GM21528 (cell line): ENCODE measurements around the gene FLRT1.

Source experiments
- ATAC-seq: cut with Tn5 transposase; IDR thresholded peaks from one replicate; pipeline ENCODE4 v1.9.1; 2021; ENCODE audit warnings: mild to moderate bottlenecking, moderate library complexity; ENCODE audit not compliant: unreplicated experiment, low FRiP score

Gene FLRT1

DNA sequence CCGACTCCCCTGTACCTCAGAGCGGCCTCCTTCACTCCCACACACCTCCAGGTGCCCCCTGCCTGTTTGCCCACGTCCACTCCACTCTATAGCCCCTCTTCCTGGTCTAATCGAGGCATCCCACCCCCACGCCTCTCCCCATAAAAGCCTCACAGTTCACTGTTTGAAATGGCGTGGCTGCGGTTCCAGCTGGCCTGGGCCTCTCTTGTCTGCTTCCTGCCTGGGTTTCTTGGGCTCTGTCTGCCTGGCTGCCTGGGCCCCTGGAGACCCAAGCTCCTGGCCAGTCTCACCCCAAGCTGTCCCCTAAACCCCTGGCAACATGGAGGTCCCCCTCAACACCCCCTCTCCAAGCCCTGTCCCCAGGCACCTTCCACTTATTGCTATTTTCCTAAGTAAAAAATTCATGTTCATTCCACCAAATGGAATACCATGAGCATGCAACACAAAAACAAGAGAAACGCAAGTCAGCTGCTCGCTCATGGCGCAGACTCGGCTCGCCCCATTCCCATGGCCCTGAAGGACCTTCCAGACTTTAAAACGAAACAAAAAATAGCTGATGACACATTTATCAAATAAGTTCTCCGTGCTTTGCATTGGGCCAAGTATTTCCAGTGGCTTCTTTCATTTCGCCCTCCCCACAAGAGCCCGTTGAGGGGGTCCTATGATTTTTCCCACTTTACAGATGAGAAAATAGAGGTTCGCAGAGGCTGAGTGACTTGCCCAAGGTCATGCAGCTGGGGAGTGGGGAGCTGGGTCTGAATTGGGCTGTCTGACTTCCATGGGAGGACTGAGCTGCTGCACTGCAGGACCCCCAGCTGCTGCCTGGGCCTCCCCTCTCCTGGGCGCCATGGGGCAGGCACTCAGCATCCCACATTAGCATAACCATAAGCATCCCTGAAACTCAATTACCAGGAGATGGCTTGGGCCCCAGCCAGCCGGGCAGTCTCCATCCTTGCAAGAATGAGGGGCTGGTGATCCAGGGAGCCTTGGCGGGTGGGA lies 11.7 kb upstream of the FLRT1 start:
- ATAC-seq, result no peak

DNA sequence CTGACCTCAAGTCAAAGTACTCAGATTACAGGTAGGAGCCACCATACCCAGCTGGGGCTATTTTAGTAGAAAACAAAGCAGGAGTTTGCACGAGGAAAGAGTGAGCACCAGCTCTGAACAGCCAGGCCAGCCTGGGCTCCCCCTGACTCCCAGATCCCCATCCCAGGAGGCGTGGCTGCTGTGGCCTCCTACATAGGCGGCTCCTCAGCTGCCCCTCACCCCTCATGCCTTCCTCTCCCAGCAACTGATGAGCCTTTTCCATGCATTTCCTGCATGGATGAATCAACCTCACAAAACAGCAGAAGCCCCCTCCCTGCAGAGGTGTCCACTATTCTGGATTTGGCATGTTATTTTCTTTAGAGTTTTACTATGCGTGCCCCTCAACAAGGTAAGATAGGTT lies 10.5 kb upstream of the FLRT1 start:
- ATAC-seq, result no peak

DNA sequence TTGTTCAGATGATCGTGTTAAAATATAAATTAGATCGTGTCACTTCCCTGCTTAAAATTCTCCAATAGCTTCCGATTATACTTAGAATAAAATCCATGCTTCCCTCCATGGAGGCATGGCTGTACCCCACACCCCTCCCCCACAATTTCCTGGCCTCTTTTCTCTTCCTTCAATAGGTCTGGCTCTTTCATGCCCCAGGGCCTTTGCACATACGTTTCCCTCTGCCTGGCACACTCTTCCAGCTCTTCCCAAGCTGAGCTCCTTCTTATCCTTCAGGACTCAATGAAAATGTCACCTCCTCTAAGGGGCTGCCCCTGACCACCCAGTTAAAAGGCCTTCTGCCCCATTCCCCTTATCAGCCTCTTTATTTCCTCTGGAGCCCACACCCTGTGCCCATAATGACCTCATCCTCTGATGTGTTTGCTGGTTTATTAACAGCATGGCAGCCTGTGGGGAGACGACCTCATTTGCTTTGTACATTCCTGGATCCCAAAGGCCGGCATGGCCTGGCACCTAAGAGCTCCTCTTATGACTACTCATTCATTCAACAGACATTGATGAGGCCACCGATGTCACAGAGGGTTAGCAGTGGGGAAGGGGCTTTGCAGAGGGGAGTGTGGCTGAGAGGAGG lies 9.0 kb upstream of the FLRT1 start:
- no peak for ATAC-seq

DNA sequence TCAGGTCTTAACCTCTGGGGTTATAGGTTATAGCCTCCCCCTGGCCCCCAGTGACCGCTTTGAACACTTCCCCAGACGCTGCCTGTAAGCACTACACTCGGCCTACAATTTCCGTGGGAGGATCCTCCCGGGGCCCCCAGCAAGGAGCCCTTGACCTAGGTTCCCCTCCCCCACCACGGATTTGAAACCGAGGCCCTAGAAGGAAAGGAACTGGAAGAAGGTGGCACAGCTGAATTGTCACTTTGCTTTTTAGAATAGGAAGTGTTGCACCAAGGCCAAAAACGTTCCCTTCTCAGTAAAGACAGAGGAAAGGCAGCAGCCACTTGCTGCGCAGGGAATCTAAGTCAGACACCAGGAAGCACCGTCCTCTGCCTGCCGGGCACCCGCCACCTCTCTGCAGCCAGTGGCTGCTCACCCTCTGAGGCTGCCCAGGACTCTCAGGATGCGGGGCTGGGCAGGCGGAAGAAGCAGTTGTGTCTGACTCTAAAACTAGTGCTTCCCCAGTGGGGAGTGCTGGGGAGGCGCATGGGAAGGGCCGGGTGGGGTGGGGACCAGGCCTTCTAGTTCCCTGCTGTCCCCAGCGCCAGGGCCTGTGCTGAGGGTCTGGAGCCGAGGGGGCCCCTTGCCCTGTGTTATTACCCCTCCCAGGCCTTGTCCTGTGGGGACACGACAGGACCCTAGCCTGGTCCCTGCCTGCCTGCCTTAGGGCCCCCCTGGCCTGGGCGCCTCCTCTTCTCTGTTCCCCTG lies 7.9 kb upstream of the FLRT1 start:
- no peak for ATAC-seq

DNA sequence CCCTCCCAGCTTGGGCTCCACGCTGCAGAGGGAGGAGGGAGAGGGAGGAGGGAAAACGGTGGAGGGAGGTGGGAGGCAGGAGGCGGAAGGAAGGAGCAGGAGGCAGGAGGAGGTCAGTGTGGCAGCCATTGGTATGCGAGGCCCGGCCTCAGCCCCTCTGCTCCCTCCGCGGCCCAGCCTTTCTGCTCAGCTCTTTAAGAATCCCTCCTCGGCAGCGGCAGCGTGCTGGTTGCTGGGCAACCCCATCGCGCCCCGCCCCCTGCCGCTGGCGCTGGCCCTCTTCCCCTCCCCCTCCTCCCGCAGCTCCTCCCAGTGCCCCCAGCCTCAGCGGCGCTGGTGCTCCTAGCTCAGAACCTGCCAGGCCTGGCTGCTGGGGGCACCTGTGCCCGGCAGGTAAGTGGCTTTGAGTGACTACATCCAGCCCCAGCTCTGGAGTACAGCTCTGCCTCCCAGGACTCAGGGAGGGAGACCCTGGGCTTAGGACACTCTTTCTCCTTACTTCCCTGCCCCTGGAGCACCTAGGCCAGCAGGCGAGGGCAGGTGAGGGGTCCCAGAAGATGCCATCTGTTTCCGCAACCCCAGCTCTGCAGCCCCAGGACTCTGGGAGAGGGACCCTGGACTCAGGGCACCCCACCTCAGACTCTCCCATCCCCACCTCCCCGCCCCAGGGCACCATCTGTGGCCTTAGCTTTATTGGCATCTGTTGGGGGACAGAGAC lies 7.2 kb upstream of the FLRT1 start:
- no peak for ATAC-seq

DNA sequence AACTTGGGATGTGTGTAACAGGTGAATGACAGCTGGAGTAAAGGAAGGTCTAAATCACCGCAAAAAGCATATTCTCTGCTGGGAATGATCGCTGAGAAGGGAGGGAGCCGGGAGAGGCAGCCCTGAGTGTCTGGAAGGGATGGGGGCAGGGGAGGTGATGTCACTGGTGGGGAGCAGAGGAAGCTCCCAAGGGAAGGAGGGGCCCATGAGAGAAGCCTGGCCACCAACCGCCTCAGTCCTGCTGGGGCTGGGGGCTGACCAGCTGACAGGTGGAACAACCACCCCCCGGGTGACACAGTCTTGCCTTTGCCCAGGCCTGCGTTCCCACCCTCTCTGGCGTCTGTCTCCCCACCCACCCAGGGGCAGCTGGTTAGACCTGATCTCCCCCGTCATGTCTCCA lies 6.0 kb upstream of the FLRT1 start:
- ATAC-seq, result no peak

DNA sequence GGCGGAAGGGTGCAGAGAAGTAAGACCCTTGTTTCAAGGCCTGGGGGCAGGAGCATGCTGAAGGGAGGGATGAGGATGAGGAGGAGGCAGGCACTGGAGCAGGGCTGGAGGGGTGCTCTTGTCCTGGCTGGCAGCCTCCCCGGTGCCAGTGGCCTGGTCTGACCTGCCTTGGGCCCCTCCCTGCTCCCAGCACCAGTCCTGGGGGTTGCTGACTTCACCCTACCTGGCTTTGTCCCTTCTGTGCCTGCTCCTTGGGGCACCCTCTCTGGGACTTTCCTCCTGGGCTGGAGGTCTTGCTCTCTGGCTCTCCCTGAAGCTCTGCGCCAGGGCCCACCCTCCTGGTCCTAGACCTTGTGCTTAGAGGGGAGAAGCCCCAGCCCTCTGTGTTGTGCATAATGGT lies 4.7 kb upstream of the FLRT1 start:
- no peak for ATAC-seq

DNA sequence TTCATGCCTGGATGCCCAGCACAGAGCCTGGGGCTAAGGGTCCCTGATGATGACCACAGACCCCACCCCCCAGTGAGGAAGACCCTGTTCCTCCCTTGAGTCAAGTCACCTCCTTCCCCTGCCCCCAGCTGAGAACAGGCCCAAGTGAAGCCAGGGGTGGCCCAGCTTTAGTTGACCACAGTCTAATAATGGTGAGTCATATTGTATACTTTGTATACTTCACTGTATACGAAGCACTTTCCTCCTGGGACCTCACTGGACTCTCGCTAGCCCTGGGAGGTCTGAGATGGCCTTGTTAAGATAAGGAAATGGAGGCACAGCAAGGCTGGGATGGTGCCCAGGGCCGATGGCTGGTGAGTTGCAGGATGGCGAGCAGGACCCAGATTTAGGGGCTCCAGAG lies 3.7 kb upstream of the FLRT1 start:
- no peak for ATAC-seq

DNA sequence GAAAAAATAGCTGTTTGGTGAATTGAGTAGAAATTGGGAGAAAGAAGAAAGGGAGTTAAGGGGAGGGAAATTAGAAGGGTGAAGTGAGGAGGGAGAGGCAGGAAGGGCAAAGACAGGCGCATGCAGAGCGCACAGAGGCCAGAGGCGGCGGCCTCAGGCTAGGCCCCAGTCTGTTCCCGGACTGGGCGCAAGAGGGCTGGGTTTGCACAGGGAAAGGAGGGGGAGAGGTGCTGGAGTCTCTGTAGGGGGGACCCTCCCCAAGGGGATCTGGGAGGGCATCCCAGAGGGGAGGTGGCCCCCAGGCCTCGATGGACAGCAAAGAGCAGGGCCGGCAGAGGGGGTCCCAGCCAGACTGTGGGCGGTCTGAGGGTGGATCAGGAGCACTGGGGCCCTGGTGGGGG lies 1.3 kb upstream of the FLRT1 start:
- ATAC-seq, result no peak

DNA sequence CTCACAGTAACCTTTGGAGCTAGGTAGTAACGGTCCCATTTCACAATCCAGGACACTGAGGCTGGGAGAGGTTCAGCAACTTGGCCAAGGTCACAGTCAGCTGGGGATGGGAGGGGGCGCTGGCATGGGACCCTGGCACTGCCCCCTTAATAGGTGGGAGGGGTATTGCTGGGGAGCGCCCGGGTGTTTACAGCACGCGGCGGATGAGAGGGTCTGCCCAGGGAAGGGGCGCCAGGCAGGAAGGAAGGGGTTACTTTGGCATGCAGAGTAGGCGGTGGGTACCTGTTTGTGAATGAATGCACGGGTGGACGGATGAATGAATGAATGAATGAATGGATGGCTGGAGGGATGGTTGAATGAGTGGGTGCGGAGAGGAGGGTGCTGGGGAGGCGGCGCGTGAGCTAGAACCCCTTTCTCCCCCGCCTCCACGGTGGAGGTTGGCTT lies 628 bp upstream of the FLRT1 start:
- no peak for ATAC-seq

DNA sequence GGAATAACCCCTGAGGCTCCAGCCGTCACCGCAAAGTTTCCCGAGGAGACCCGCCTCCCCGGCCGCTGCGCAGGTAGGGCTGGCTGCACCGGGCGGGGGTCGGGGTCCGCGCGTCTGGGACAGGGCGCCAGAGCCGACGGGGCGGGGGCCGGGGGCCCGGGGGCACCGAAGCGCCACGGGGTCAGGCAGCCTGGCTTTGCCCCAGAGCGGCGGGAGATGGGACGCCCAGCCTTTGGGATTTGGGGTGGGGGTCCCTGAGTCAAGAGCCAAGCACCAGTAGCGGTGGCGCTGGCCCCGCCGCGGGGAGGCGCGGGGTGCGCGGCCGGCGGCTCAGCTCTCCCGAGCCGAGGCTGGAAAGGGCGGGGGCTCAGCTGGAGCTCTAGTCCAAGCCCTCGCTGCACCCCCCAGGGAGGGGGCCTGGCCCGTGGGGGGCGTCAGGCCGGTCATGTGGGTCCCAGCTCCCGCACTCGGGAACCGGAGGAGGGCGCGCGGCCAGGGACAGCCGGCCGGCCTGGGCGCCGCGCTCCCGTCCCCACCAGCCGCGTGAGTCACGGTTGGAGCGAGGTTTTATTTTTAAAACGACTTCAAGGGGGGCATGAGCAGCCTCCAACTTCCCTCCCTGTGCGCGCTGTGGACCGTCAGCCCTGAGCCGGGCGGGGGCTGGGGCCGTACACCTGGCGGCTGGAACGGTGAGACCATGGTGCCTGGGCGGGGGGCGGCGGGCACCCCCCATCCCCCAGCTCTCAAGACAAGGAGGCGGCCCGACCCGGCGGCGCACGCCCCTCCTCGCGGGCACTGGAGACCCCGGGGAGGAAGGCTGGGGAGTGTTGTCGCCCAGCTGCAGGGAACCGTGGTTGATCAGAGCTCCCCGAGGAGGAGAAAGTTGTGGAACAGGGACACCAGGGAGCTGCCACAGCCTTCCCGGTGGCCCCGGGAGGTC lies 626 bp downstream of the FLRT1 start:
- no peak for ATAC-seq

DNA sequence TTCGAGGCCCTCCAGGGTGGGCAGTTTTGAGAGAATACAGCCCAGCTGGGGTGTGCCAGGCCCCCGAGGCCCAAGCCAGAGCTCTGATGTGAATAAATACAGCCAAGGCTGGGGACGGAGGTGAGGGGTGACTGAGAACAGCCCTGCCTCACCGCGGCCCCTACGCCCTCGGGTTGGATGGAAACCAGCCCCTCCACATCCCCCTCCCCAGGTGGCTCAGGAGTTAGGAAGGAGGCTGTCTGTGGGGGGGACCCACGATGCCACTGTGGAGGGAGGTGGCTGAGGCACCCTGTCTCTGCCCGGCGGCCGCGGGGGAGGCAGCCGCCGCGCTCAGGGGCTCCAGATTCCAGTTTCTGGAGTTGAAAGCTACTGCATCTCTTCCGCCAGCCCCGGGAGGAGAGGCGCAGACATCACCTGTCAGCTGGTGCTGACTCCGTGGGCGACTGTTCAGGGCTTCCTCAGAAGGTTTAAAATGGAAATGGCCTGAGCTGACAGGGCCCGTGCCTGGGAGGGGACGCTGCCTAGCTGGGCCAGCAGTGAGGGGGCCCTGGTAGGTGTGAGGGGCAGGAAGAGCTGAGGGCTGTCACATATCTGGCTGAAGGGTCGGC lies 1.4 kb downstream of the FLRT1 start:
- ATAC-seq, result no peak

DNA sequence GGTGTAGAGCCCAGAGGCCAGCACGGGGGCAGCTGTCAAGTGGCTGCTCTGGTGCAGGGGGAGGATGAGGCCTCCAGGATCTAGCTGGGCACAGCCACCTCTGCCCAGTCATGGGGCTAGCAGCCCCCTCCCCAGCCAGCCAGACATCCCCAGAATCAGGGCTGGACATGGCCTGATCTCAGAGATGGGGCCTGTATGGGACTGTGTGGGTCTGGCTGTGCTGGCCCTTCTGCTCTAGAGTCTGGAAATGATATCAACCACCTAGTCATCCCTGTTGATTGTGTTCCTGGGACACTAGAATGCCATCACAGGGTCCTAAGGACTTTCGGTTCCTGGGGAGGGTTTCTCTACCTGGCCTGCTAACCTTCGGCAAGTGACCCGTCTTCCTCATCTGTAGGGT lies 2.8 kb downstream of the FLRT1 start:
- no peak for ATAC-seq

DNA sequence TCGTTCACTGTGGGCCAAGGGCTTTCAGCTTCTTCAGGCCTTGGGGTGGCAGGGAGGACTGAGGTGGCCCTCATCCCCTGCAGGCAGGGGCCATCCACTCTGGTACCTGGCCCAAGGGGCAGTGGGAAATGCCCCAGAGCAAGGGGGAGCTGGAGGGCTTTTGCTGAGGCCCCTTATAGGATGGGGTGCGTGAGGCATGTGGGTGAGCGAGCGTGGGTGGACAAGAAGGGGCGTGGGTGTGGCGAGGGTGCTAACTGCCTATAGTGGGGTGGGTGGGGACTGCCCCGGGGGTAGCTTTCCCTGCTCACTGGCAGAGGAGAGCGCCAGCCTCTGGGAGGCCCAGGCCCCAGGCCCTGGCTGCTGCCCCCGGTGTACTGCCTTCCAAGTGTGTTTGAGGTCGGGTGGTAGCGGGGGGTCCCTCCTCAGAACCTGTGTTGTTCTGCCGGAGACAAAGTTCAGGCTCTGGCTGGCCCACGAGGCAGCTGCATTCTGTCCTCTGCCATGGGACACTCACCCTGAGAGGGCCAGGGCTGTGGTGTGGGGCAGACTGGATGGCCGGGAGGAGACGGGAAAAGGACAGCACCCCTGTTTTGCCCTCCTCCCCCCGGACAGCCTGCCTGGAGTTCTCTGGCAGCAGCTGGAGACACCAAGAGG lies 3.4 kb downstream of the FLRT1 start:
- no peak for ATAC-seq

DNA sequence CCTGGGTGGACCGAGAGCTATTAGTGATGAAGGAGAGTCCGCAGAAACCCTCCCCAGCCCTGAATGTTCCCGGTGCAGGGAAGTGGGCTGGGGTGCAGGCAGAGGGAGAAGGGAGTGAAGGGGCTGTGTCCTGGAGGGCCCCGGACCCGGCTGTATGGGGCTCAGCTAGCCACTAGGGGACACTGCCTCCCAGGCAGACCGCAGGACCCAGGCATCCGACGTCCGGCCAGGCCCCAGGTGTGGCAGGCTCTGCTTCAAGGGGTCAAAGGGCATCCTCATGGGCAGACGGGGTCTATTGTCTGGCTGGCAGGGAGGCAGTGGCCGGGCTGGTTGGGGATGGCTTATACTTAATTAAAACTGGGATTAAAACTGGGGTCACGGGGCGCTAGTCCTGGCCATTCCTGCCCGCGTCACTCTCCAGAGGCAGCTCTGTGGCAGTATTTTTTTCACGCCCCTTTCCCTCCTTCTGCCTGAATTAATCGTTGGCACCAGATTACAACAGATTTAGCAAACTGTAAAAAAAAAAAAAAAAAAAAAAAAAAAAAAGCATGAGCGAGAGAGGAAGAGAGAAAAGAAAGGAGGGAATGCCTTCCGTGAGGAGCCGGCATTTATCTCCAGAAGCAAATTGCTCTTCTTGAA lies 5.1 kb downstream of the FLRT1 start:
- ATAC-seq, result no peak

DNA sequence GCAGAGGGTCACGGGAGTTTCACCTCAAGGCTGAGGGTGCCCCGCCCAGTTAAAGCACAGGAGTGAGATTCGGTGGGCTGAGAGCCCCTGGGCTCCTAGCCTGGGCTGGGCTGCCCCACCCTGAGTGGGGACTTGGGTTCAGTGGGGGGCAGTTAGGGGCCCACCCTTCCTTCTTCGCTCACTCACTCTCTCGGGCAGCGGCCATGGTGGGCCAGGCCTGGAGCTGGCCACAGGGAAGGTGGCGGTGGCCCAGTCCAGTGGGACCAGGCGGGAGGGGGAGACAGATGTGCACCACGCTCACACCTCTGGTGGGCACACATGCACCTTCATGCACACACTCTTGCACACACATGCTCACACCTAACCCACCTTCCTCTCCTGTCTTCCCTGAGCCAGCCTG lies 6.1 kb downstream of the FLRT1 start:
- no peak for ATAC-seq

DNA sequence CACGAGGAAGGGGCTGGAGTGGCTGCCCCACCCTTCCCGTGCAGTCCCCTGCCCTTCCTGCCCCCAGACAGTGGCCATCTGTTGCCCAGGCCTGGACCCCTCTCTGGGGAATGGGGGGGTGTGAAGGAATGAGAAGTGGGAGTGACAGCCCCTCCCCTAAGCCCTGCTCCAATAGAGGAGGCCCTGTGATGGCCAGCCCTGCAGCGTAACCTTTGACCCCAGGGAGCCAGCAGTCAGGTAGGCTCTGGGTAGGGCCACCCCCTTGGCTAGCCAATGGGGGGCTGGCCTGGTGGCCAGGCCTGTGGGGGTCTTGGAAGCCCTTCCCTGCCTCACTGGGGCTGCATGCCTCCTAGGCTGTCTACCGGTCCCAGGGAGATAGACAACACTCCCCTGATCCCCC lies 6.6 kb downstream of the FLRT1 start:
- ATAC-seq, result no peak

DNA sequence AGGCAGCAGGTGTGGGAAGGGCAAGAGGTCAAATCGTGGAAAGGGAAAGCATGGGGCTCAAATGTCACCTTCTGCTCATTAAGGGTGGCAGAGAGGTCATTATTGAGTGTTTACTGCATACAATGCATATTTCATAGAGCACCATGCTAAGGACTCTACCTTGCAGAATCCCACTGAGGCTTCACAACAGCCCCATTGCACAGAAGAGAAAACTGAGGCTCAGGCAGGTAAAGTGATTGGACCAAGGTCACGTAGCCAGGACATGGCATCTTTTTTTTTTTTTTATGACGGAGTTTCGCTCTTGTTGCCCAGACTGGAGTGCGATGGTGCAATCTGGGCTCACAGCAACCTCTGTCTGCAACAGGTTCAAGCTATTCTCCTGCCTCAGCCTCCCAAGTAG lies 7.8 kb downstream of the FLRT1 start:
- ATAC-seq, result no peak
